ENCODE data around the gene SDR39U1. TPM values are rescaled to one million over a fixed set of nuclear protein-coding genes. Genes with fewer than 3 reads are reported as not detected.
"Not testable (repeated sequence)": the region's sequence is repeated elsewhere in the genome, so short reads cannot be mapped to it uniquely, and the experiment has no call there.

Gene SDR39U1
- total and polyA plus RNA-seq, 5 donors from 2014 or later: 46.1 to 79.9 (median 60.5) TPM

DNA sequence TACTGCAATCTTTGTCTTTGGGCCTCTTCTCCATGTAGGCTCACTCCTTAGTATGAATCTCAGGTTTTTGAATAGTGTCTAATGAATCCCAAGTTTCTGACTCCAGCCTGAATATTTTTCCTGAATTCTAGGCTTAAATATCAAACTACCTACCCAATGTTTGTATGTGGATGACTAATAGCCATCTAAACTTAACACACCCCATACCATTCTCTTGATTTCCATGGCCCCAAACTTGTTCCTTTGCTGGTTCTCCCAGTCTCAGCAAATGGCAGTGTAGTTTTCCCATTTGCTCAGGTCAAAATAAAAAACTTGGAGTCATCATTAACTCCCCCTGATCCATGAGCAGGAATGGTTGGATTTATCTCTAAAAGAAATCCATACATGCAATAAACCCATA, 18.8 kb upstream of the SDR39U1 start:
- Mint-ChIP-seq H3K4me1 (peaks cover 4 to 24% (median 19%) of the 10 kb centered on the region in 4 donors), H3K9me3 (peaks cover 0 to 2% (median 0%) of the 10 kb centered on the region in 7 donors)

DNA sequence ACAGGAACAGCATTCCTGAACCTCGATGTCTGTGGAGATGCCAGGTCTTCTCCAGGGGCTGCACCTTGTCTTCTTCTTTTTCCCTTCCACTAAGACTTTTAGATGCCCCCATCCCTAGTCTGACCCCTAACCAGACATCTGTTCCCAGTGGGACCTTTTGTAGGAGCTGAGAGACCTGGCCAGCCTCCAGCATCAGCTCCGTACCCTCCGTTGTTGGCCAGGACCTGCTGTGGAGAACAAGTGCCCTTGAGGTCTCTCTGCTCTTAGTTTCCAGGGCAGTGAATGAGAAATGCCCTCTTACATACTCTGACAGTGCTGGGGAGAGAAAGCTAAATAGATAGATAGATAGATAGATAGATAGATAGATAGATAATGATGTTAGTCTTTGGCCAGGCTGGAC, 16.8 kb upstream of the SDR39U1 start:
- peaks cover 5% of the 10 kb centered on the region for H3K36me3 Mint-ChIP-seq
- DNase-seq (no peak), ATAC-seq (ENCODE audit: low read depth in 2 of 2) (no peak)
- Histone ChIP-seq H3K4me3 (ENCODE audit: low read depth, low read length) (no peak overlapping the region), H3K9me3 (ENCODE audit: control insufficient read depth in 2 of 2, low read length in 2 of 2) (no peaks in the 10 kb centered on the region), H3K36me3 (ENCODE audit: control insufficient read depth, insufficient read depth, low read length) (no peaks in the 10 kb centered on the region), H3K4me1 (ENCODE audit: control insufficient read depth, insufficient read depth, low read length, poor library complexity, severe bottlenecking) (no peaks in the 10 kb centered on the region), H3K27me3 (ENCODE audit: control insufficient read depth, insufficient read depth, low read length) (peaks cover 2% of the 10 kb centered on the region), H3K27ac (ENCODE audit: insufficient read depth, low read length, poor library complexity, severe bottlenecking) (no peak overlapping the region)
- peaks cover under 1 to 14% (median 9%) of the 10 kb centered on the region in 4 donors for H3K4me1 Mint-ChIP-seq
- peaks cover 0 to 2% (median 0%) of the 10 kb centered on the region in 7 donors for H3K9me3 Mint-ChIP-seq
- H3K4me3 Mint-ChIP-seq: peak overlapping the region in 1 of 4 donors; percentile 8
- no peaks in the 10 kb centered on the region for H3K27me3 Mint-ChIP-seq
- peak overlapping the region in 1 of 3 donors; percentile 40 for H3K27ac Mint-ChIP-seq

More for the DNA sequence above, 18.8 kb upstream of the SDR39U1 start:
- no peak for DNase-seq
- Histone ChIP-seq H3K4me1 (ENCODE audit: control insufficient read depth, insufficient read depth, low read length, poor library complexity, severe bottlenecking) (peaks cover 7% of the 10 kb centered on the region), H3K36me3 (ENCODE audit: control insufficient read depth, insufficient read depth, low read length) (no peaks in the 10 kb centered on the region), H3K4me3 (ENCODE audit: low read depth, low read length) (no peak overlapping the region), H3K9me3 (ENCODE audit: control insufficient read depth in 2 of 2, low read length in 2 of 2) (no peaks in the 10 kb centered on the region), H3K27me3 (ENCODE audit: control insufficient read depth, insufficient read depth, low read length) (peaks cover 2% of the 10 kb centered on the region), H3K27ac (ENCODE audit: insufficient read depth, low read length, poor library complexity, severe bottlenecking) (no peak overlapping the region)
- Mint-ChIP-seq H3K36me3 (peaks cover 5% of the 10 kb centered on the region), H3K27me3 (no peaks in the 10 kb centered on the region), H3K27ac (no peak overlapping the region), H3K4me3 (no peak overlapping the region)
- ATAC-seq (ENCODE audit: low read depth in 2 of 2): no peak

DNA sequence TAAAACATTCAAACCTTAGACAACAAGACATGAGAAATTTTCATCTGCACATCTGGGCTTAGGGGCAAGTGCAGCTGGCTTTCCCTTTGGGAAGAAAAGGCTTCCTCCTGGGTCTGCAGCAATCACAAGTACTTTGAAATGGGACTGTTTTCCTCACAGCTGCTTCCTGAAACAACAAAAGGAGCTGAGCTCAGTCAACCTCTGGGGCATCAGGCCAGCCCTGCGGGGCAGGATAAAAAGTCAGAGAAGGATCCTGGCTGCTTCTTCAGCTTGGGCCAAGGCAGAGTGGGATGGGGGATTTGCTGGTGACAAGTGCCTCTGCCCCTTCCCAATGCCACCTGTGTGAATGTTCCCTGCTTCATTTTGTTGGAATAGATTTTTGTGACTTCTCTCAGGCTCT, 16.2 kb upstream of the SDR39U1 start:
- peaks cover 8% of the 10 kb centered on the region for H3K36me3 Mint-ChIP-seq

DNA sequence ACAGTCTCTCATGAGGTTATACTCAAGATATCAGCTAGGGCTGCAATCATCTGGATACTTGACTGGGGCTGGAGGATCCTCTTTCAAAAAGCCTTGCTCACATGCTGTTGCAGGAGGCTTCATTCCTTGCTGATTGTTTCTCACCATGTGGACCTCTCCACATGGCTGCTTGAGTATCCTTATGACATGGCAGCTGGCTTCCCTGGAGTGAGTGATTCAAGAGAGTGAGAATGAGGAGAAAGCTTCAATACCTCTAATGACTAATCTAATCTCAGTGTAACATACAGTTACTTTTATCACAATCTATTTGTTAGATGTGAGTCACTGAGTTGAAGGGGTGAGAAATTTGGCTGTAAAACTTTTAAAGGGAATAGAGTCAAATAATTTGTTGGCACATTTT, 14.4 kb upstream of the SDR39U1 start:
- H3K9me3 Mint-ChIP-seq: peaks cover 0 to 9% (median 3%) of the 10 kb centered on the region in 7 donors
- Histone ChIP-seq H3K36me3 (ENCODE audit: control insufficient read depth, insufficient read depth, low read length) (no peaks in the 10 kb centered on the region), H3K4me3 (ENCODE audit: low read depth, low read length) (no peak overlapping the region), H3K27ac (ENCODE audit: insufficient read depth, low read length, poor library complexity, severe bottlenecking) (no peak overlapping the region), H3K9me3 (ENCODE audit: control insufficient read depth in 2 of 2, low read length in 2 of 2) (no peaks in the 10 kb centered on the region), H3K27me3 (ENCODE audit: control insufficient read depth, insufficient read depth, low read length) (peaks cover 2% of the 10 kb centered on the region), H3K4me1 (ENCODE audit: control insufficient read depth, insufficient read depth, low read length, poor library complexity, severe bottlenecking) (no peaks in the 10 kb centered on the region)
- peaks cover 13% of the 10 kb centered on the region for H3K36me3 Mint-ChIP-seq
- H3K27me3 Mint-ChIP-seq: no peaks in the 10 kb centered on the region
- ATAC-seq (ENCODE audit: low read depth in 2 of 2) (no peak), DNase-seq (no peak)
- H3K4me1 Mint-ChIP-seq: peaks cover 0 to 3% (median 0%) of the 10 kb centered on the region in 4 donors
- no peak overlapping the region for H3K4me3 Mint-ChIP-seq
- no peak overlapping the region for H3K27ac Mint-ChIP-seq

More for the DNA sequence above, 16.2 kb upstream of the SDR39U1 start:
- ATAC-seq (ENCODE audit: low read depth in 2 of 2) (no peak), DNase-seq (no peak)
- H3K9me3 Mint-ChIP-seq: peaks cover 0 to 7% (median 2%) of the 10 kb centered on the region in 7 donors
- Histone ChIP-seq H3K36me3 (ENCODE audit: control insufficient read depth, insufficient read depth, low read length) (no peaks in the 10 kb centered on the region), H3K9me3 (ENCODE audit: control insufficient read depth in 2 of 2, low read length in 2 of 2) (no peaks in the 10 kb centered on the region), H3K4me3 (ENCODE audit: low read depth, low read length) (no peak overlapping the region), H3K4me1 (ENCODE audit: control insufficient read depth, insufficient read depth, low read length, poor library complexity, severe bottlenecking) (no peaks in the 10 kb centered on the region), H3K27ac (ENCODE audit: insufficient read depth, low read length, poor library complexity, severe bottlenecking) (no peak overlapping the region), H3K27me3 (ENCODE audit: control insufficient read depth, insufficient read depth, low read length) (peaks cover 2% of the 10 kb centered on the region)
- H3K4me3 Mint-ChIP-seq: no peak overlapping the region
- H3K27ac Mint-ChIP-seq: no peak overlapping the region
- peaks cover 0 to 8% (median 5%) of the 10 kb centered on the region in 4 donors for H3K4me1 Mint-ChIP-seq
- no peaks in the 10 kb centered on the region for H3K27me3 Mint-ChIP-seq

DNA sequence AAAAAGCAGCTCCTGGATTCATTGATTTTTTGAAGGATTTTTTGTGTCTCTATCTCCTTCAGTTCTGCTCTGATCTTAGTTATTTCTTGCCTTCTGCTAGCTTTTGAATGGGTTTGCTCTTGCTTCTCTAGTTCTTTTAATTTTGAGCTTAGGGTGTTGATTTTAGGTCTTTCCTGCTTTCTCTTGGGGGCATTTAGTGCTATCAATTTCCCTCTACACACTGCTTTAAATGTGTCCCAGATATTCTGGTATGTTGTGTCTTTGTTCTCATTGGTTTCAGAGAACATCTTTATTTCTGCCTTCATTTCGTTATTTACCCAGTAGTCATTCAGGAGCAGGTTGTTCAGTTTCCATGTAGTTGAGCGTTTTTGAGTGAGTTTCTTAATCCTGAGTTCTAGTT, 8.3 kb upstream of the SDR39U1 start:
- ATAC-seq (ENCODE audit: low read depth in 2 of 2); H3K27me3 ChIP-seq (ENCODE audit: control insufficient read depth, insufficient read depth, low read length); H3K9me3 Mint-ChIP-seq; H3K4me3 Mint-ChIP-seq; H3K9me3 ChIP-seq (ENCODE audit: control insufficient read depth in 2 of 2, low read length in 2 of 2); DNase-seq; H3K27ac ChIP-seq (ENCODE audit: insufficient read depth, low read length, poor library complexity, severe bottlenecking); H3K36me3 ChIP-seq (ENCODE audit: control insufficient read depth, insufficient read depth, low read length); H3K4me3 ChIP-seq (ENCODE audit: low read depth, low read length); H3K27me3 Mint-ChIP-seq; H3K4me1 ChIP-seq (ENCODE audit: control insufficient read depth, insufficient read depth, low read length, poor library complexity, severe bottlenecking); H3K27ac Mint-ChIP-seq; H3K4me1 Mint-ChIP-seq: not testable (repeated sequence)
- peaks cover 18% of the 10 kb centered on the region for H3K36me3 Mint-ChIP-seq

DNA sequence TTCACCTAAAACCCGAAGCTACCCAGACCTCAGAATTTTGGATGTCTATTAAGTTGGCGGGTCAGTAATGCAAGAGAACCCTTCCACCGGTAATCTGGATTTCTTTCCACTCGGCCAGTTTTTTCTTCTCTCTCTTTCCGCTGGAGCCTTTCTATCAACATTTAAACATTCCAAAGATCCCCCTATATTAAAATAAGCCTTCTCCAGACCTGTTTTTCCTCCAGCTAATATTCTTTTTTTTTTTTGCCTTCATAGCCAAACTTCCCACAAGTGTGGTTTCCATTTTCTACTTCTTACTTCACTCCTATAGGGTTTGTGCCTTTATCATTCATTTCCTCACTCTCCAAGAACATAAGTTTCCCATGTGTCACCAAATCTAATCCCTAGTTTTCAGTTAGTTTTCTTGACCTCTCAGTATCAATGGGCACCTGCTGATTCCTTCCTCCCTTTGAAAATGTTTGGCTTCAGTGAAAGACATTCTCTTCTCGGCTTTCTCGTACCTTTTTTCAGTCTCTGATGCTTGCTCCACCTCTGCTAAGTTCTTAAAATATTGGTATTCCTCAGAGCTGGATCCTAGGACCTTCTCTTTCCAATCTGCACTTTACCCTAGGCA, 583 bp upstream of the SDR39U1 start:
- ATAC-seq (ENCODE audit: low read depth in 2 of 2): no peak

DNA sequence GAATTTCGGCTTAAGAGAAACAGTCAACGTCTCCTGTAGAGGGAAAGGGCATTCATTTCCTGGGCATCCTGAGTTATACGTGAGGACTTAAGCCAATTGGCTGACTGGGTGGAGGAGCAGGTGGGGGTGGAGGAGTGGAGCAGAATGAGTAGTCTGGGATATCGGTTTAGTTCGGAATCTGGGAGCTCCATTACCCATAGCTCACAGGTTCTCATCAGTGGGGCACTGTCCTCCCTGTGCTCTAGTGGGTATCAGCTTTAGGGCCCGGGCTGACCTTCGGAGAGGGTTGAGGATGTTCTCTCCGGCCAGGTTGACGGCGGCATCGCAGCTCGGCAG, 704 bp downstream of the SDR39U1 start:
- H3K4me3 ChIP-seq (ENCODE audit: low read depth, low read length): peak overlapping the region; percentile 81
- Mint-ChIP-seq H3K4me1 (peaks cover 15 to 58% (median 28%) of the 10 kb centered on the region in 4 donors), H3K36me3 (peaks cover 27% of the 10 kb centered on the region), H3K9me3 (peaks cover 0 to 7% (median 0%) of the 10 kb centered on the region in 7 donors), H3K4me3 (peak overlapping the region; percentile 92 to 95 (median 94)), H3K27me3 (no peaks in the 10 kb centered on the region), H3K27ac (peak overlapping the region; percentile 95 to 99 (median 98))
- H3K36me3 ChIP-seq (ENCODE audit: control insufficient read depth, insufficient read depth, low read length): peaks cover 34% of the 10 kb centered on the region
- DNase-seq (no peak), ATAC-seq (ENCODE audit: low read depth in 2 of 2) (no peak)
- H3K9me3 ChIP-seq (ENCODE audit: control insufficient read depth in 2 of 2, low read length in 2 of 2): no peaks in the 10 kb centered on the region
- H3K27me3 ChIP-seq (ENCODE audit: control insufficient read depth, insufficient read depth, low read length): no peaks in the 10 kb centered on the region
- peaks cover 25% of the 10 kb centered on the region for H3K4me1 ChIP-seq (ENCODE audit: control insufficient read depth, insufficient read depth, low read length, poor library complexity, severe bottlenecking)
- peak overlapping the region; percentile 96 for H3K27ac ChIP-seq (ENCODE audit: insufficient read depth, low read length, poor library complexity, severe bottlenecking)

More for the DNA sequence above, 583 bp upstream of the SDR39U1 start:
- Mint-ChIP-seq H3K27me3 (no peaks in the 10 kb centered on the region), H3K4me1 (peaks cover 10 to 45% (median 19%) of the 10 kb centered on the region in 4 donors), H3K27ac (peak overlapping the region; percentile 95 to 99 (median 98)), H3K36me3 (peaks cover 24% of the 10 kb centered on the region), H3K9me3 (peaks cover 0 to 7% (median 0%) of the 10 kb centered on the region in 7 donors), H3K4me3 (peak overlapping the region; percentile 92 to 95 (median 94))
- peaks cover 13% of the 10 kb centered on the region for H3K4me1 ChIP-seq (ENCODE audit: control insufficient read depth, insufficient read depth, low read length, poor library complexity, severe bottlenecking)
- no peak for DNase-seq
- no peaks in the 10 kb centered on the region for H3K27me3 ChIP-seq (ENCODE audit: control insufficient read depth, insufficient read depth, low read length)
- H3K4me3 ChIP-seq (ENCODE audit: low read depth, low read length): peak overlapping the region; percentile 95
- H3K27ac ChIP-seq (ENCODE audit: insufficient read depth, low read length, poor library complexity, severe bottlenecking): peak overlapping the region; percentile 96
- no peaks in the 10 kb centered on the region for H3K9me3 ChIP-seq (ENCODE audit: control insufficient read depth in 2 of 2, low read length in 2 of 2)
- peaks cover 24% of the 10 kb centered on the region for H3K36me3 ChIP-seq (ENCODE audit: control insufficient read depth, insufficient read depth, low read length)

DNA sequence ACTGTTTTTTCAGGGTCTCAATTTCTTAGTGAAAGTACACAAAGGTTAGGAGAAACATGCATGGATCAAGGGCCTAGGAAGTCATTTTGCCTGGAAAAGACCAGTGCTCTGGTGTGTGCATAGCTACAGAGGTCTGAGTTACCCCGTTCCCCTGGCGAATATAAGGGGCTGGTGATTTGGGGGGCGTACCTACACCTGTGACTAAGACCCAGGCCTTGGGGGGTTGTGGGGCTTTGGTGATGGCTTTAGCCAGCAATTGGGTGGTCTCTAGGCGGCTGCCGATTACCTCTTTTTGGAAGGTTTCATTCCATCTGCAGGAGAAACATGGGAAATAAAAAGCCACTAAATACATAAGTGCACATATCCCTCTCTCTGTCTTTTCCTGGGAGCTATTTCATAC, 1.1 kb downstream of the SDR39U1 start:
- Histone ChIP-seq H3K9me3 (ENCODE audit: control insufficient read depth in 2 of 2, low read length in 2 of 2) (no peaks in the 10 kb centered on the region), H3K27me3 (ENCODE audit: control insufficient read depth, insufficient read depth, low read length) (no peaks in the 10 kb centered on the region), H3K4me1 (ENCODE audit: control insufficient read depth, insufficient read depth, low read length, poor library complexity, severe bottlenecking) (peaks cover 28% of the 10 kb centered on the region), H3K4me3 (ENCODE audit: low read depth, low read length) (peak overlapping the region; percentile 81), H3K36me3 (ENCODE audit: control insufficient read depth, insufficient read depth, low read length) (peaks cover 34% of the 10 kb centered on the region), H3K27ac (ENCODE audit: insufficient read depth, low read length, poor library complexity, severe bottlenecking) (peak overlapping the region; percentile 96)
- ATAC-seq (ENCODE audit: low read depth in 2 of 2) (no peak), DNase-seq (no peak)
- H3K27ac Mint-ChIP-seq: peak overlapping the region; percentile 95 to 99 (median 98)
- H3K36me3 Mint-ChIP-seq: peaks cover 31% of the 10 kb centered on the region
- peaks cover 19 to 62% (median 32%) of the 10 kb centered on the region in 4 donors for H3K4me1 Mint-ChIP-seq
- H3K9me3 Mint-ChIP-seq: peaks cover 0 to 7% (median 0%) of the 10 kb centered on the region in 7 donors
- no peaks in the 10 kb centered on the region for H3K27me3 Mint-ChIP-seq
- H3K4me3 Mint-ChIP-seq: peak overlapping the region; percentile 92 to 95 (median 94)
